ENCODE data around the gene DIPK1C. TPM values are rescaled to one million over a fixed set of nuclear protein-coding genes. Genes with fewer than 3 reads are reported as not detected.

Gene DIPK1C
- total and polyA plus RNA-seq, 2 experiments from 2014 or later, result 0.07 TPM; not detected in 1

DNA sequence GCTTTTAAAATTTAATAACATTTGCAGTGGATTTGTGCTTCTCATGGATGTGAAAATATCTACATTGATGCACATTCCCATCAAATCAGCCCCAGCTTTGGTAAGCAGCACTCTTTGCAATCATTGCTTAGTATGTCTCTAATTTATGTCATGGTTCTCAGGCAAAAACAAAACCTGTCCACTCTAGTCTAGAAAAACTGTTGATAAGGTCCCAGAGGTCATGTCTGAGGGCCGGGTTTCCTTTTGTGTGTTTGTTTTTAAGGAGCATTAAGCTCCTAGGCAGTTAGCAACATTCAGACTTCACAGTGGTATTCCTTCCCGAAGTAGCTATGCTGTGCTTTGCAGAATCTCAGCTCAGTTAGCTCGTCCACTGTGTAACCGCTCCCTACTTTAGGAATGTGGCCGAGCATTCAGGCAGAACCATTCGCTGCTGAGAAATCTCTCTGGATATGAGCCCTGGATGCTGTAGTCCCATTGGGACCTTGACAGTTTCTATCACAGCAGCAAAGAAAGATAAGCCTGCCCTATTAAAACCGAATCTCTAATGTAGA lies 4.0 kb downstream of the DIPK1C start (continued):
- TF ChIP-seq, protein P1, sequence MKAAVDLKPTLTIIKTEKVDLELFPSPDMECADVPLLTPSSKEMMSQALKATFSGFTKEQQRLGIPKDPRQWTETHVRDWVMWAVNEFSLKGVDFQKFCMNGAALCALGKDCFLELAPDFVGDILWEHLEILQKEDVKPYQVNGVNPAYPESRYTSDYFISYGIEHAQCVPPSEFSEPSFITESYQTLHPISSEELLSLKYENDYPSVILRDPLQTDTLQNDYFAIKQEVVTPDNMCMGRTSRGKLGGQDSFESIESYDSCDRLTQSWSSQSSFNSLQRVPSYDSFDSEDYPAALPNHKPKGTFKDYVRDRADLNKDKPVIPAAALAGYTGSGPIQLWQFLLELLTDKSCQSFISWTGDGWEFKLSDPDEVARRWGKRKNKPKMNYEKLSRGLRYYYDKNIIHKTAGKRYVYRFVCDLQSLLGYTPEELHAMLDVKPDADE (IDR thresholded peaks at IDR 0.05), result no peak
- TF ChIP-seq EZH2 (IDR thresholded peaks at IDR 0.05; ENCODE audit: low read depth, unreplicated experiment), result no peak
- no peak for TF ChIP-seq POLR2AphosphoS5 (IDR thresholded peaks at IDR 0.05; ENCODE audit: low read depth)
- TF ChIP-seq EZH2phosphoT487 (IDR thresholded peaks at IDR 0.05; ENCODE audit: unreplicated experiment), result no peak
- TF ChIP-seq, protein P2, sequence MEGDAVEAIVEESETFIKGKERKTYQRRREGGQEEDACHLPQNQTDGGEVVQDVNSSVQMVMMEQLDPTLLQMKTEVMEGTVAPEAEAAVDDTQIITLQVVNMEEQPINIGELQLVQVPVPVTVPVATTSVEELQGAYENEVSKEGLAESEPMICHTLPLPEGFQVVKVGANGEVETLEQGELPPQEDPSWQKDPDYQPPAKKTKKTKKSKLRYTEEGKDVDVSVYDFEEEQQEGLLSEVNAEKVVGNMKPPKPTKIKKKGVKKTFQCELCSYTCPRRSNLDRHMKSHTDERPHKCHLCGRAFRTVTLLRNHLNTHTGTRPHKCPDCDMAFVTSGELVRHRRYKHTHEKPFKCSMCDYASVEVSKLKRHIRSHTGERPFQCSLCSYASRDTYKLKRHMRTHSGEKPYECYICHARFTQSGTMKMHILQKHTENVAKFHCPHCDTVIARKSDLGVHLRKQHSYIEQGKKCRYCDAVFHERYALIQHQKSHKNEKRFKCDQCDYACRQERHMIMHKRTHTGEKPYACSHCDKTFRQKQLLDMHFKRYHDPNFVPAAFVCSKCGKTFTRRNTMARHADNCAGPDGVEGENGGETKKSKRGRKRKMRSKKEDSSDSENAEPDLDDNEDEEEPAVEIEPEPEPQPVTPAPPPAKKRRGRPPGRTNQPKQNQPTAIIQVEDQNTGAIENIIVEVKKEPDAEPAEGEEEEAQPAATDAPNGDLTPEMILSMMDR (conservative IDR thresholded peaks at IDR 0.05; ENCODE audit: low read depth in 2 of 2), result no peak
- TF ChIP-seq ZNF114 (CRISPR knock-in tag; IDR thresholded peaks at IDR 0.05), result no peak
- TF ChIP-seq ZNF331 (CRISPR knock-in tag; IDR thresholded peaks at IDR 0.05; ENCODE audit: low read depth), result no peak

DNA sequence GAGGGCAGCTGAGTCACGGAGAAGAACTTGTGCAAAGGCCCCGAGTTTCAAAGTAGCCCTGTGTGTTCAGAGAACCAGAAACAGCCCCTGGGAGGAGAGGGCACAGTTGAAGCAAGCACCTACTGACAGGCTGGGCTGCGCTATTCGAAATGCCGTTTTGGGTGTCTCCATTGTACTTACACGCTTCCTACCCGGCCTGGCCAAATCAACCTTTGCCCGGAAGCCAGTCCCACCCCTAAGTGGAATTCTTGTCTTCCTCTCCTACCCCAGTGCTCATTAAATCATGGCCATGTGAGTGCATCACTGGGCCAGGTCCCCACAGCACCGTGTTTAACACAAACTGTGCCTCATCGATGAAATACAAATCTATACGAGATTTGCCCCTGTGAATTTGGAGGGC lies 6.0 kb downstream of the DIPK1C start:
- Histone ChIP-seq H3K4me3 (no peak overlapping the region), H3K4me2 (no peak overlapping the region), H3K27me3 (ENCODE audit: insufficient read depth) (peaks cover 24% of the 10 kb centered on the region), H3K36me3 (ENCODE audit: insufficient read depth) (no peaks in the 10 kb centered on the region), H3K79me2 (replicated peaks; ENCODE audit: insufficient read depth) (no peaks in the 10 kb centered on the region), H2AFZ (no peak overlapping the region; the same call in 1 of the 2 replicates), H3F3A (replicated peaks; ENCODE audit: low read depth) (no peaks in the 10 kb centered on the region), H3K4me1 (ENCODE audit: insufficient read depth) (peaks cover 5% of the 10 kb centered on the region), H3K9me2 (ENCODE audit: insufficient read depth) (no peaks in the 10 kb centered on the region), H3K27ac (ENCODE audit: low read depth) (no peak overlapping the region), H4K20me1 (replicated peaks; ENCODE audit: insufficient read depth) (no peaks in the 10 kb centered on the region)
- DNase-seq (ENCODE audit: low spot score) (no peak), ATAC-seq (no peak)
- H3K4me3 Mint-ChIP-seq, result no peak overlapping the region
- no peak overlapping the region for H3K27ac Mint-ChIP-seq
- H3K9me3 Mint-ChIP-seq, result no peaks in the 10 kb centered on the region
- TF ChIP-seq ZNF114 (CRISPR knock-in tag; IDR thresholded peaks at IDR 0.05) (no peak), STAT1 (IDR thresholded peaks at IDR 0.05; ENCODE audit: unreplicated experiment) (no peak), EZH2 (IDR thresholded peaks at IDR 0.05; ENCODE audit: low read depth, unreplicated experiment) (no peak), ZNF331 (CRISPR knock-in tag; IDR thresholded peaks at IDR 0.05; ENCODE audit: low read depth) (no peak)
- TF ChIP-seq, protein P3, sequence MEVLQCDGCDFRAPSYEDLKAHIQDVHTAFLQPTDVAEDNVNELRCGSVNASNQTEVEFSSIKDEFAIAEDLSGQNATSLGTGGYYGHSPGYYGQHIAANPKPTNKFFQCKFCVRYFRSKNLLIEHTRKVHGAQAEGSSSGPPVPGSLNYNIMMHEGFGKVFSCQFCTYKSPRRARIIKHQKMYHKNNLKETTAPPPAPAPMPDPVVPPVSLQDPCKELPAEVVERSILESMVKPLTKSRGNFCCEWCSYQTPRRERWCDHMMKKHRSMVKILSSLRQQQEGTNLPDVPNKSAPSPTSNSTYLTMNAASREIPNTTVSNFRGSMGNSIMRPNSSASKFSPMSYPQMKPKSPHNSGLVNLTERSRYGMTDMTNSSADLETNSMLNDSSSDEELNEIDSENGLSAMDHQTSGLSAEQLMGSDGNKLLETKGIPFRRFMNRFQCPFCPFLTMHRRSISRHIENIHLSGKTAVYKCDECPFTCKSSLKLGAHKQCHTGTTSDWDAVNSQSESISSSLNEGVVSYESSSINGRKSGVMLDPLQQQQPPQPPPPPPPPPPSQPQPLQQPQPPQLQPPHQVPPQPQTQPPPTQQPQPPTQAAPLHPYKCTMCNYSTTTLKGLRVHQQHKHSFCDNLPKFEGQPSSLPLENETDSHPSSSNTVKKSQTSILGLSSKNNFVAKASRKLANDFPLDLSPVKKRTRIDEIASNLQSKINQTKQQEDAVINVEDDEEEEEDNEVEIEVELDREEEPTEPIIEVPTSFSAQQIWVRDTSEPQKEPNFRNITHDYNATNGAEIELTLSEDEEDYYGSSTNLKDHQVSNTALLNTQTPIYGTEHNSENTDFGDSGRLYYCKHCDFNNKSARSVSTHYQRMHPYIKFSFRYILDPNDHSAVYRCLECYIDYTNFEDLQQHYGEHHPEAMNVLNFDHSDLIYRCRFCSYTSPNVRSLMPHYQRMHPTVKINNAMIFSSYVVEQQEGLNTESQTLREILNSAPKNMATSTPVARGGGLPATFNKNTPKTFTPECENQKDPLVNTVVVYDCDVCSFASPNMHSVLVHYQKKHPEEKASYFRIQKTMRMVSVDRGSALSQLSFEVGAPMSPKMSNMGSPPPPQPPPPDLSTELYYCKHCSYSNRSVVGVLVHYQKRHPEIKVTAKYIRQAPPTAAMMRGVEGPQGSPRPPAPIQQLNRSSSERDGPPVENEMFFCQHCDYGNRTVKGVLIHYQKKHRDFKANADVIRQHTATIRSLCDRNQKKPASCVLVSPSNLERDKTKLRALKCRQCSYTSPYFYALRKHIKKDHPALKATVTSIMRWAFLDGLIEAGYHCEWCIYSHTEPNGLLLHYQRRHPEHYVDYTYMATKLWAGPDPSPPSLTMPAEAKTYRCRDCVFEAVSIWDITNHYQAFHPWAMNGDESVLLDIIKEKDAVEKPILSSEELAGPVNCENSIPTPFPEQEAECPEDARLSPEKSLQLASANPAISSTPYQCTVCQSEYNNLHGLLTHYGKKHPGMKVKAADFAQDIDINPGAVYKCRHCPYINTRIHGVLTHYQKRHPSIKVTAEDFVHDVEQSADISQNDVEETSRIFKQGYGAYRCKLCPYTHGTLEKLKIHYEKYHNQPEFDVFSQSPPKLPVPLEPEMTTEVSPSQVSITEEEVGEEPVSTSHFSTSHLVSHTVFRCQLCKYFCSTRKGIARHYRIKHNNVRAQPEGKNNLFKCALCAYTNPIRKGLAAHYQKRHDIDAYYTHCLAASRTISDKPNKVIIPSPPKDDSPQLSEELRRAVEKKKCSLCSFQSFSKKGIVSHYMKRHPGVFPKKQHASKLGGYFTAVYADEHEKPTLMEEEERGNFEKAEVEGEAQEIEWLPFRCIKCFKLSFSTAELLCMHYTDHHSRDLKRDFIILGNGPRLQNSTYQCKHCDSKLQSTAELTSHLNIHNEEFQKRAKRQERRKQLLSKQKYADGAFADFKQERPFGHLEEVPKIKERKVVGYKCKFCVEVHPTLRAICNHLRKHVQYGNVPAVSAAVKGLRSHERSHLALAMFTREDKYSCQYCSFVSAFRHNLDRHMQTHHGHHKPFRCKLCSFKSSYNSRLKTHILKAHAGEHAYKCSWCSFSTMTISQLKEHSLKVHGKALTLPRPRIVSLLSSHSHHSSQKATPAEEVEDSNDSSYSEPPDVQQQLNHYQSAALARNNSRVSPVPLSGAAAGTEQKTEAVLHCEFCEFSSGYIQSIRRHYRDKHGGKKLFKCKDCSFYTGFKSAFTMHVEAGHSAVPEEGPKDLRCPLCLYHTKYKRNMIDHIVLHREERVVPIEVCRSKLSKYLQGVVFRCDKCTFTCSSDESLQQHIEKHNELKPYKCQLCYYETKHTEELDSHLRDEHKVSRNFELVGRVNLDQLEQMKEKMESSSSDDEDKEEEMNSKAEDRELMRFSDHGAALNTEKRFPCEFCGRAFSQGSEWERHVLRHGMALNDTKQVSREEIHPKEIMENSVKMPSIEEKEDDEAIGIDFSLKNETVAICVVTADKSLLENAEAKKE (CRISPR knock-in tag; IDR thresholded peaks at IDR 0.05), result no peak
- no peaks in the 10 kb centered on the region for H3K36me3 Mint-ChIP-seq (ENCODE audit: low read depth)
- peaks cover 8% of the 10 kb centered on the region for H3K4me1 Mint-ChIP-seq
- peaks cover 29% of the 10 kb centered on the region for H3K27me3 Mint-ChIP-seq (ENCODE audit: insufficient read depth, low read depth, poor library complexity)
